IPS-18c (cell line): ENCODE results near the gene CUL4B.
"Not testable (repeated sequence)": the region's sequence is repeated elsewhere in the genome, so short reads cannot be mapped to it uniquely, and the experiment has no call there.

Source experiments
- H3K4me3 ChIP-seq: 2 replicates; pipeline ENCODE4 v1.7.0; 2013; ENCODE audit warnings: low read depth, mild to moderate bottlenecking, low read length, moderate library complexity; ENCODE audit not compliant: insufficient read depth
- H3K9me3 ChIP-seq: one replicate; pipeline ENCODE4 v1.6.1; 2013; ENCODE audit warnings: mild to moderate bottlenecking, low read length, moderate library complexity; ENCODE audit not compliant: control insufficient read depth, insufficient read depth

CUL4B gene

GRCh38 chrX:120560842-120561633 lies at the start of gene CUL4B:
CUL4B (minus strand) TSS chrX:120560962; CDS start chrX:120560638, 324 bp downstream.
- Histone ChIP-seq H3K9me3 (peaks cover 4% of the 10 kb centered on the region), H3K4me3 (peak within 1 kb of the TSS; percentile 68)

GRCh38 chrX:120604361-120604782 lies 43.6 kb upstream of the CUL4B start:
- no peaks in the 10 kb centered on the region for H3K9me3 ChIP-seq

GRCh38 chrX:120603707-120604360 lies 43.1 kb upstream of the CUL4B start, which contains the start of gene MCTS1:
MCTS1 (plus strand) TSS chrX:120604101; CDS start chrX:120604237, 136 bp downstream.
- Histone ChIP-seq H3K9me3 (no peaks in the 10 kb centered on the region), H3K4me3 (peak within 1 kb of the TSS; percentile 70)

More at GRCh38 chrX:120604361-120604782, 43.6 kb upstream of the CUL4B start:
- peak overlapping the region; percentile 70 for H3K4me3 ChIP-seq

GRCh38 chrX:120585702-120586101 lies 24.9 kb upstream of the CUL4B start:
- no peak overlapping the region for H3K4me3 ChIP-seq
- H3K9me3 ChIP-seq, result peaks cover 2% of the 10 kb centered on the region

GRCh38 chrX:120575379-120576114 lies 14.8 kb upstream of the CUL4B start:
- Histone ChIP-seq H3K9me3 (peaks cover 8% of the 10 kb centered on the region), H3K4me3 (no peak overlapping the region)

GRCh38 chrX:120573806-120574205 lies 13.0 kb upstream of the CUL4B start:
- peaks cover 12% of the 10 kb centered on the region for H3K9me3 ChIP-seq
- H3K4me3 ChIP-seq, result not testable (repeated sequence)

GRCh38 chrX:120570011-120570600 lies 9.3 kb upstream of the CUL4B start:
- H3K9me3 ChIP-seq, result peaks cover 11% of the 10 kb centered on the region
- H3K4me3 ChIP-seq, result no peak overlapping the region

GRCh38 chrX:120568609-120569008 lies 7.8 kb upstream of the CUL4B start:
- H3K9me3 ChIP-seq, result peaks cover 9% of the 10 kb centered on the region
- no peak overlapping the region for H3K4me3 ChIP-seq

GRCh38 chrX:120568035-120568434 lies 7.3 kb upstream of the CUL4B start:
- no peak overlapping the region for H3K4me3 ChIP-seq
- H3K9me3 ChIP-seq, result peaks cover 11% of the 10 kb centered on the region

GRCh38 chrX:120566817-120567216 lies 6.1 kb upstream of the CUL4B start:
- Histone ChIP-seq H3K4me3 (no peak overlapping the region), H3K9me3 (peaks cover 13% of the 10 kb centered on the region)

- Histone ChIP-seq H3K9me3 (peaks cover 9% of the 10 kb centered on the region), H3K4me3 (no peak overlapping the region)
Observed at GRCh38 chrX:120564925-120565324, 4.2 kb upstream of the CUL4B start.

- Histone ChIP-seq H3K9me3 (peaks cover 6% of the 10 kb centered on the region), H3K4me3 (no peak overlapping the region)
Observed at GRCh38 chrX:120562569-120562926, 1.8 kb upstream of the CUL4B start.

GRCh38 chrX:120561634-120562568 lies 1.1 kb upstream of the CUL4B start:
- H3K9me3 ChIP-seq, result peaks cover 6% of the 10 kb centered on the region
- peak overlapping the region; percentile 34 for H3K4me3 ChIP-seq

- Histone ChIP-seq H3K9me3 (peaks cover 4% of the 10 kb centered on the region), H3K4me3 (peak overlapping the region; percentile 68)
Observed at GRCh38 chrX:120560405-120560841, 339 bp downstream of the CUL4B start.

- peak overlapping the region; percentile 68 for H3K4me3 ChIP-seq
- peaks cover 4% of the 10 kb centered on the region for H3K9me3 ChIP-seq
Observed at GRCh38 chrX:120559804-120560203, 958 bp downstream of the CUL4B start.

- Histone ChIP-seq H3K9me3 (peaks cover 1% of the 10 kb centered on the region), H3K4me3 (no peak overlapping the region)
Observed at GRCh38 chrX:120556251-120556650, 4.5 kb downstream of the CUL4B start.
